K562 (cell line): Measurements from ENCODE around the gene MATCAP1. TPM values are rescaled to one million over a fixed set of nuclear protein-coding genes. Genes with fewer than 3 reads are reported as not detected.

ENCODE experiments used
- ATAC-seq: fragments of 200-7000 bp; cut with Tn5 transposase; 3 replicates; pipeline ENCODE4 v1.9.1; 2020; ENCODE audit warnings: moderate library complexity
- BruUV-seq: library from RNA; stranded (reverse); fragments of 400-500 nt; replicated peaks from 2 replicates; lab custom pipeline; 2021; lab: Mats Ljungman, UMichigan
- CTCF ChIA-PET: fragments of 300-600 bp; formaldehyde crosslinking; extraction: SDS; loops from one replicate; lab custom pipeline; 2021; ENCODE audit warnings: low intra/inter-chr PET ratio; lab: Yijun Ruan, JAX
- POLR2A ChIA-PET: fragments of 300-600, 350-650 bp; sonication (Branson Sonifier 250); formaldehyde crosslinking; extraction: SDS; loops from one replicate; lab custom pipeline; 2021; ENCODE audit warnings: antibody characterized with exemption, inconsistent platforms; lab: Yijun Ruan, JAX
- DNase-seq, 4 experiments: peaks; one replicate each; pipeline versions ENCODE4 v3.0.0 to v3.0.0-alpha.2; 2011 to 2018; ENCODE audit warnings: low spot score in 3 of 4, mixed read lengths in 3 of 4; ENCODE audit errors: extremely low read depth in 1 of 4
- FAIRE-seq: peaks from 2 replicates; lab custom pipeline; 2011; peaks lifted over from hg19 to GRCh38; lab: Jason Lieb, UNC
- H2AFZ ChIP-seq: 2 replicates; pipeline ENCODE4 v1.6.0; 2011; ENCODE audit warnings: low read depth, low read length, control low read depth, inconsistent platforms
- H3K27ac ChIP-seq: fragments of 200-600 bp; 3 replicates; pipeline ENCODE4 v1.8.0; 2011; ENCODE audit warnings: low read depth, mild to moderate bottlenecking, control low read depth, inconsistent platforms, low read length, moderate library complexity, mixed read lengths; ENCODE audit errors: extremely low read depth
- H3K27me3 ChIP-seq, 2 experiments: fragments of 300-600 bp in 1 of 2; 2 replicates in 1 of 2; 3 replicates in 1 of 2; pipeline versions ENCODE4 v1.6.0 to v1.8.0; 2011; ENCODE audit warnings: inconsistent platforms in 2 of 2, low read length in 2 of 2, mild to moderate bottlenecking in 1 of 2, mixed read lengths in 1 of 2, moderate library complexity in 1 of 2; ENCODE audit not compliant: control insufficient read depth in 2 of 2, insufficient read depth in 2 of 2
- H3K36me3 ChIP-seq: fragments of 300-600 bp; 3 replicates; pipeline ENCODE4 v1.8.0; 2011; ENCODE audit warnings: mild to moderate bottlenecking, low read length, inconsistent platforms; ENCODE audit not compliant: control insufficient read depth, insufficient read depth
- H3K4me1 ChIP-seq, 2 experiments: fragments of 200-600 bp in 1 of 2; replicated peaks in 1 of 2; 2 replicates in 1 of 2; 3 replicates in 1 of 2; pipeline versions ENCODE4 v1.5.1 to v1.8.0; 2011; ENCODE audit warnings: inconsistent platforms in 2 of 2, low read length in 2 of 2, mild to moderate bottlenecking in 1 of 2, mixed read lengths in 1 of 2, moderate library complexity in 1 of 2; ENCODE audit not compliant: control insufficient read depth in 2 of 2, insufficient read depth in 2 of 2
- H3K4me2 ChIP-seq: 2 replicates; pipeline ENCODE4 v1.6.1; 2011; ENCODE audit warnings: low read length, control low read depth, inconsistent platforms, mixed read lengths; ENCODE audit not compliant: insufficient read depth
- H3K4me3 ChIP-seq: fragments of 200-600 bp; sonication (generic), shearing (Covaris generic); 2 replicates; pipeline ENCODE4 v1.5.1; 2016; ENCODE audit warnings: control low read depth, inconsistent platforms
- H3K79me2 ChIP-seq: fragments of 200-600 bp; 3 replicates; pipeline ENCODE4 v1.8.0; 2011; ENCODE audit warnings: low read length, inconsistent platforms; ENCODE audit not compliant: control insufficient read depth, insufficient read depth
- H3K9ac ChIP-seq, 2 experiments: 2 replicates each; pipeline versions ENCODE4 v1.6.0 to v1.6.1; 2011; ENCODE audit warnings: low read depth in 2 of 2, low read length in 2 of 2, control low read depth in 1 of 2, inconsistent platforms in 1 of 2, mild to moderate bottlenecking in 1 of 2, mixed read lengths in 1 of 2; ENCODE audit not compliant: insufficient read depth in 1 of 2
- H3K9me1 ChIP-seq: one replicate; pipeline ENCODE4 v1.6.0; 2011; ENCODE audit warnings: inconsistent platforms, mild to moderate bottlenecking, low read length, moderate library complexity; ENCODE audit not compliant: control insufficient read depth, insufficient read depth
- H3K9me3 ChIP-seq: replicated peaks from 2 replicates; pipeline ENCODE4 v1.5.1; 2011; ENCODE audit warnings: low read depth, low read length, inconsistent platforms; ENCODE audit not compliant: control insufficient read depth, insufficient read depth
- H4K20me1 ChIP-seq: replicated peaks from 2 replicates; pipeline ENCODE4 v1.6.1; 2011; ENCODE audit warnings: low read length, inconsistent platforms, mixed read lengths; ENCODE audit not compliant: control insufficient read depth, insufficient read depth
- RNF2 ChIP-seq: sonication (generic); IDR thresholded peaks from 2 replicates; pipeline ENCODE4 v1.6.1; 2016
- U2AF2 ChIP-seq: fragments of 200-400 bp; formaldehyde crosslinking; optimal IDR thresholded peaks from 2 replicates; pipeline ENCODE3; 2017; ENCODE audit warnings: low read depth, mild to moderate bottlenecking, low read length
- ZNF274 ChIP-seq: IDR thresholded peaks from 2 replicates; pipeline ENCODE4 v1.6.1; 2011; ENCODE audit warnings: low read depth, mild to moderate bottlenecking, low read length, moderate library complexity, borderline replicate concordance
- WGBS: fragments of 100-300 bp; shearing (Covaris generic); methylation state at CpG from one replicate; pipeline ENCODE4 v1.1.6; 2016; ENCODE audit warnings: low coverage, mixed read lengths; ENCODE audit not compliant: insufficient coverage; ENCODE audit errors: missing lambda C conversion rate; 5-methylcytosine and 5-hydroxymethylcytosine counted together
- in situ Hi-C: fragments of 300-500 bp; cut with MboI; formaldehyde crosslinking; loops from 4 replicates; pipeline ENCODE4 v1.15.0; 2018; ENCODE audit warnings: inconsistent platforms, mixed read lengths
- intact Hi-C: fragments of 100-400 bp; cut with micrococcal nuclease; formaldehyde crosslinking; loops from 2 replicates; pipeline ENCODE4 v1.14.2; 2022
- polyA plus RNA-seq, 8 experiments: library from polyadenylated mRNA; depleted of rRNA in 4 of 8; stranded (reverse) in 5 of 8; unstranded in 3 of 8; fragments of >200 nt; fragmentation: Nextera tagmentation in 2 of 8; fragmentation: Illumina TruSeq in 1 of 8; extraction: Ambion mirVana in 2 of 8; extraction: Trizol in 1 of 8; gene quantifications; 2 replicates each; pipeline versions ENCODE4 v1.2.1 to v1.2.3, GENCODE V29; 2011 to 2014; ENCODE audit warnings: inconsistent platforms in 1 of 8, missing spikeins in 1 of 8
- total RNA-seq, 7 experiments: library from RNA; depleted of rRNA in 6 of 7; stranded (reverse); fragments of >200 nt in 6 of 7; fragmentation: Illumina TruSeq in 2 of 7; extraction: Trizol in 2 of 7; gene quantifications; 2 replicates each; pipeline versions ENCODE4 v1.2.1 to v1.2.3, GENCODE V29; 2011 to 2021; ENCODE audit warnings: low replicate concordance in 1 of 7

Gene MATCAP1
- total and polyA plus RNA-seq, 9 of the 15 experiments (the other 6 are each of a cell fraction or from before 2014, with no cell fraction given), result 3.4 to 20.5 (median 10.3) TPM

DNA sequence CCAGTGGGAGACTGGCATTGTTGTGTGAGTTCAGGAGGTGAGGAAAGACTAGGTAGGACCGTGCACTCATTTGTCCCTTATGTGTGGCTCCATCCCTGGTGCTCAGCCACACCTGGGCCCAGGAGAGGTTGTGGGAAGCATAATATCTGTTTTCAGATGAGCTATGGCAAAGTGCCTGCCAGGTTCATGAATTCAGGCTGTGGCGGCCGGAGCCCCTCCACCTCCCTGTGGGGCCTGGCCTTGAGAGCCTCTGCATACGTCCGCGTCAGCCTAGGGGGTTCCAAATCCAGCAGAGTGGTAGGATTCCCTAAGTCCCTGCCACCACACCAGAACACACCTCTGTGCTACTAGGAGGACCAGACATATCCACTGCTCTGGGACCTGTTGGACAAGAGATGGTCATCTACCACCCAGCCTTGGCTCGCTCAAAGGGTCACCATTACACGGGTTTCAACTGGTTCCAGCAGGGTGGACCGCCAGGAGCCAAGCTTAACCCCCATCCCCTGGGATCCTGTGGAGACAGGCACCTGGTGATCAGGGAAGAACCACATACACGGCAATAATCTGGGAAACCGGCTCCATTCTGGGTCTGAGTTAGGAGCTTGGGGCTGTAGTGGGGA is 35.0 kb downstream of the MATCAP1 start (continued):
- no peak for TF ChIP-seq ZNF274
- no peak for TF ChIP-seq U2AF2

DNA sequence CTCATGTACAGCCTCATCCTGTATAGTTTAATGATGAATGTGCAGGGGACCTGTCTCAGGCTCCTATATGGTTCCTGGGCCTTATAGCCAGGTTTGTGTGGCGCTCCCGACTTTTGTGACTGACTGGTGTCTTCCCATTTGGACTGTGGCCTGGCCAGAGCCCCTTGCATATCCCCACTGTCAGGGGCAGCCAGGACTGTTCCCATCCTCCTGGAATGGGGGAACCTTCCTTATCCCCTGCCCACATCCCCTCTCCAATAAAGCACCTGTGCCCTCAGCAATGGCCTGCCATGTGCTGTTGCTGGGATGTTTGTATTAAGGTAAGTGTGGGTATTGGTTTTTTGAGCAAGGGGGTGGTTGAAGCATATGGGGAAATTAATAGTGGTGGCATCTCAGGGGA is 35.5 kb downstream of the MATCAP1 start:
- Histone ChIP-seq H3K27ac (no peak overlapping the region), H3K9me3 (no peaks in the 10 kb centered on the region), H3K4me2 (no peak overlapping the region), H3K4me3 (no peak overlapping the region), H3K36me3 (peaks cover 56% of the 10 kb centered on the region), H4K20me1 (no peaks in the 10 kb centered on the region), H3K79me2 (no peaks in the 10 kb centered on the region)
- FAIRE-seq, result no peak
- no peak for TF ChIP-seq RNF2
- TF ChIP-seq, all 486 proteins: peak for 0
- BruUV-seq, result no TSS peak
- Histone ChIP-seq H3K27me3 (no peaks in the 10 kb centered on the region), H3K9me1 (no peaks in the 10 kb centered on the region), H2AFZ (no peak overlapping the region), H3K9ac (no peak overlapping the region), H3K4me1 (peaks cover 0 to 26% of the 10 kb centered on the region in 2 experiments; a peak in 2 of 5 replicates)
- DNase-seq, result no peak
- in situ Hi-C loops (no loop called here), intact Hi-C loops (no loop called here)
- no peak for ATAC-seq
- ChIA-PET POLR2A (no interaction called here), CTCF (no interaction called here)
- 100% methylated on average over 2 of the region's 2 CpGs for WGBS
